ENCODE data around the gene ARFIP1. TPM values are rescaled to one million over a fixed set of nuclear protein-coding genes. Genes with fewer than 3 reads are reported as not detected.

Gene ARFIP1
- total and polyA plus RNA-seq, 8 donors, result 9.2 to 20.6 (median 11.3) TPM

DNA sequence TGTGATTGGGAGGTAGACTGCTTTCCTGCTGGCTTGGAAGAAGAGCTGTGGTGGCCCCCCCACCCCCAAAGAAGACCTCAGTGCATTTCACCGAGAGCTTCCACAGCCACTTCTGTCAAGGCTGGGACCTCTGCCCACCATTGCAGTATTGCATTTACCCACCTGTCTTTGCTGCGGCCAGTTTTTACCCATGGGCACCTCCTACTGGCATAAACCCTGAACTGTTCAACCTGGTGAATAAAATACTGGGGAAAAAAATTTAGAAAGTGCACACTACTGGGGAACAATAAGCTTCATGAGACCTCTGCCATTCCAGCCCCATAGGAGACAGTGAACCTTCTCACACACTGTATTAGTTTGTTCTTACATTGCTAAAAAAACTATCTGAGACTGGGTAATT, 40.3 kb downstream of the ARFIP1 start:
- intact Hi-C loops (cut with DNase I), result no loop called here
- Histone ChIP-seq H3K4me3 (no peak overlapping the region), H3K36me3 (peaks cover 0 to 5% (median 0%) of the 10 kb centered on the region in 3 donors), H3K27ac (no peak overlapping the region), H3K9me3 (no peaks in the 10 kb centered on the region), H3K4me1 (no peaks in the 10 kb centered on the region), H3K27me3 (no peaks in the 10 kb centered on the region)
- FAIRE-seq (no peak), ATAC-seq (no peak), DNase-seq (no peak)
- WGBS, 2 donors, result 98 to 100% methylated on average over 2 of the region's 2 CpGs
- TF ChIP-seq, protein P1, sequence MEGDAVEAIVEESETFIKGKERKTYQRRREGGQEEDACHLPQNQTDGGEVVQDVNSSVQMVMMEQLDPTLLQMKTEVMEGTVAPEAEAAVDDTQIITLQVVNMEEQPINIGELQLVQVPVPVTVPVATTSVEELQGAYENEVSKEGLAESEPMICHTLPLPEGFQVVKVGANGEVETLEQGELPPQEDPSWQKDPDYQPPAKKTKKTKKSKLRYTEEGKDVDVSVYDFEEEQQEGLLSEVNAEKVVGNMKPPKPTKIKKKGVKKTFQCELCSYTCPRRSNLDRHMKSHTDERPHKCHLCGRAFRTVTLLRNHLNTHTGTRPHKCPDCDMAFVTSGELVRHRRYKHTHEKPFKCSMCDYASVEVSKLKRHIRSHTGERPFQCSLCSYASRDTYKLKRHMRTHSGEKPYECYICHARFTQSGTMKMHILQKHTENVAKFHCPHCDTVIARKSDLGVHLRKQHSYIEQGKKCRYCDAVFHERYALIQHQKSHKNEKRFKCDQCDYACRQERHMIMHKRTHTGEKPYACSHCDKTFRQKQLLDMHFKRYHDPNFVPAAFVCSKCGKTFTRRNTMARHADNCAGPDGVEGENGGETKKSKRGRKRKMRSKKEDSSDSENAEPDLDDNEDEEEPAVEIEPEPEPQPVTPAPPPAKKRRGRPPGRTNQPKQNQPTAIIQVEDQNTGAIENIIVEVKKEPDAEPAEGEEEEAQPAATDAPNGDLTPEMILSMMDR (IDR thresholded peaks at IDR 0.05), result no peak

DNA sequence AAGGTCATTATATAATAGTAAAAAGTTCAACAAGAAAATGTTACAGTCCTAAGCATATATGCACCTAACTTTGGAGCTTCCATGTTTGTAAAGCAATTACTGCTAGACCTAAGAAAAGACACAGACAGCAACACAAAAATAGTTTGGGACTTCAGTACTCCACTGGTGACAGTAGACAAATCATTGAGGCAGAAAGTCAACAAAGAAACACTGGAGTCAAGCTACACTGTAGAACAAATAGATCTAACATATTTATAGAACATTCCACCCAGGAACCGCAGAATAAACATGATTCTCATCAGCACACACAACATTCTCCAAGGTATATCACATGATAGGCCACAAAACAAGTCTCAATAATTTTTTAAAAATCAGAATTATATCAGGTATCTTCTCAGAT, 42.6 kb downstream of the ARFIP1 start:
- TF ChIP-seq, protein P1 (IDR thresholded peaks at IDR 0.05), result no peak
- FAIRE-seq (no peak), DNase-seq (no peak), ATAC-seq (no peak)
- H3K27me3 ChIP-seq, result no peaks in the 10 kb centered on the region
- H3K4me3 ChIP-seq, result no peak overlapping the region
- WGBS, 2 donors, result 91 to 94% methylated on average over 1 of the region's 1 CpG
- no peak overlapping the region for H3K27ac ChIP-seq
- peaks cover 0 to 5% (median 0%) of the 10 kb centered on the region in 3 donors for H3K36me3 ChIP-seq
- H3K9me3 ChIP-seq, result no peaks in the 10 kb centered on the region
- intact Hi-C loops (cut with DNase I), result no loop called here
- no peaks in the 10 kb centered on the region for H3K4me1 ChIP-seq

DNA sequence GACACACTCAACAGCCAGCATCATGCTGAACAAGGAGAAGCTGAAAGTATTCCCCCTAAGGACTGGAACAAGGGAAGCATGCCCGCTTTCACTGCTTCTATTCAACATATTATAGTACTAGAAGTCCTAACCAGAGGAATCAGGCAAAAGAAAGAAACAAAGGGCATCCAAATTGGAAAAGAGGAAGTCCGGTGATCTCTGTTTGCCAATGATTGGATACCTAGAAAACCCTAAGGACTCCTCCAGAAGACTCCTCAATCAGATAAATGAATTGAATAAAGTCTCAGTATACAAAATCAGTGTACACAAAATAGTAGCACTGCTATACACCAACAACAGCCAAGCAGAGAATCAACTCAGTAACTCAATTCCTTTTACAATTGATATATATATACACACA, 44.8 kb downstream of the ARFIP1 start:
- Histone ChIP-seq H3K27ac (no peak overlapping the region), H3K36me3 (no peaks in the 10 kb centered on the region), H3K4me1 (no peaks in the 10 kb centered on the region), H3K27me3 (no peaks in the 10 kb centered on the region), H3K4me3 (no peak overlapping the region), H3K9me3 (no peaks in the 10 kb centered on the region)
- FAIRE-seq, result no peak
- intact Hi-C loops (cut with DNase I), result no loop called here
- 99 to 100% methylated on average over 2 of the region's 2 CpGs for WGBS, 2 donors
- no peak for ATAC-seq
- TF ChIP-seq, protein P1 (IDR thresholded peaks at IDR 0.05), result no peak
- DNase-seq, result no peak

DNA sequence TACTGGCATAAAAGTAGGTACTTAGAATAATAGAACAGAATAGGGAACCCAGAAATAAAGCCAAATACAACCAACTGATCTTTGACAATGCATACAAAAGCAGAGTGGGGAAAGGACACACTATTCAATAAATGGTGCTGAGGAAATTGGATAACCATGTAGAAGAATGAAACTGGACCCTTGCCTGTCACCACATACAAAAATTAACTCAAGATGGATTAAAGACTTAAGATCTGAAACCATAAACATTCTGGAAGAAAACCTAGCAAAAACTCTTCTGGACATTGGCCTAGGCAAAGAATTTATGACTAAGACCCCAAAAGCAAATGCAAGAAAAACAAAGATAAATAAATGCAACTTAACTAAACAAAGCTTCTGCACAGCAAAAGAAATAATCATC, 45.6 kb downstream of the ARFIP1 start:
- Histone ChIP-seq H3K4me1 (peaks cover 0 to 2% (median 0%) of the 10 kb centered on the region in 3 donors), H3K27ac (no peak overlapping the region), H3K9me3 (no peaks in the 10 kb centered on the region), H3K4me3 (no peak overlapping the region), H3K36me3 (no peaks in the 10 kb centered on the region), H3K27me3 (no peaks in the 10 kb centered on the region)
- ATAC-seq (no peak), DNase-seq (no peak), FAIRE-seq (no peak)
- TF ChIP-seq, protein P1 (IDR thresholded peaks at IDR 0.05), result no peak
- intact Hi-C loops (cut with DNase I), result no loop called here

DNA sequence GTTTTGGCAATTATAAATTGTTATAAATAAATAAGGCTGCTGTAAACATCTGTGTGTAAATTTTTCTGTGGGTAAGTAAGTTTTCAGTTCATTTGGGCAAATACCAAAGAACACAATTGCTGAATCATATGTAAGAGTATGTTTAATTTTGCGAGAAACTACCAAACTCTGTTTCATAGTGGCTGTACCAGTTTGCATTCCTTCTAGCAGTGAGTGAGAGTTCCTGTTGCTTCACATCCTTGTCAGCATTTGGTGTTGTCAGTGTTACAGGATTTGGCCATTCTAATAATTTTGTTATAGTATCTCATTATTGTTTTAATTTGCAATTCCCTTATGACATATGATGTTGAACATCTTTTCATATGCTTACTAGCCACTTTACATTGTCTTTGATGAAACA, 48.4 kb downstream of the ARFIP1 start:
- no peaks in the 10 kb centered on the region for H3K9me3 ChIP-seq
- no peak overlapping the region for H3K27ac ChIP-seq
- peaks cover 0 to 4% (median 0%) of the 10 kb centered on the region in 3 donors for H3K4me1 ChIP-seq
- H3K27me3 ChIP-seq, result no peaks in the 10 kb centered on the region
- H3K36me3 ChIP-seq, result no peaks in the 10 kb centered on the region
- WGBS, 2 donors, result 100% methylated on average over 1 of the region's 1 CpG
- DNase-seq (no peak), FAIRE-seq (no peak), ATAC-seq (no peak)
- no peak overlapping the region for H3K4me3 ChIP-seq
- TF ChIP-seq, protein P1 (IDR thresholded peaks at IDR 0.05), result no peak
- intact Hi-C loops (cut with DNase I), result no loop called here
